Stimulated activated CD4-positive, alpha-beta T cell treated with anti-CD3 and anti-CD28 coated beads, Interleukin-15, amount 100 ng/mL, for 1 hour (primary cell): ENCODE data around the gene POLR2I.
"Not testable (repeated sequence)": the region's sequence is repeated elsewhere in the genome, so short reads cannot be mapped to it uniquely, and the experiment has no call there.

Experiments used
- DNase-seq, 2 donors: peaks; one replicate each; pipeline ENCODE4 v3.0.0-alpha.2; 2020; ENCODE audit warnings: low read depth in 1 of 2, low spot score in 1 of 2

The POLR2I gene

GRCh38 chr19:36134867-36135266 lies 20.2 kb upstream of the POLR2I start:
- not testable (repeated sequence) for DNase-seq

- DNase-seq = not testable (repeated sequence)
Measured at GRCh38 chr19:36131221-36131620, 16.5 kb upstream of the POLR2I start.

GRCh38 chr19:36128392-36128736 lies 13.7 kb upstream of the POLR2I start:
- no peak for DNase-seq

GRCh38 chr19:36125557-36125956 lies 10.9 kb upstream of the POLR2I start:
- no peak for DNase-seq

GRCh38 chr19:36121486-36122124 lies 6.9 kb upstream of the POLR2I start:
- no peak for DNase-seq

GRCh38 chr19:36120984-36121358 lies 6.3 kb upstream of the POLR2I start:
- no peak for DNase-seq

GRCh38 chr19:36120092-36120983 lies 5.7 kb upstream of the POLR2I start:
- no peak for DNase-seq

GRCh38 chr19:36116344-36116637 lies 1.6 kb upstream of the POLR2I start:
- no peak for DNase-seq

GRCh38 chr19:36115453-36116343 lies 1.0 kb upstream of the POLR2I start, which contains the start of gene TBCB:
Gene TBCB, plus strand, starts transcription at chr19:36115468. Its CDS starts 93 bp downstream, at chr19:36115561.
- DNase-seq = peak; percentile 80 to 90

GRCh38 chr19:36113894-36114720 lies 568 bp downstream of the POLR2I start:
- DNase-seq = no peak

GRCh38 chr19:36113425-36113824 lies 1.2 kb downstream of the POLR2I start:
- DNase-seq = no peak

- no peak for DNase-seq
Measured at GRCh38 chr19:36112678-36113077, 2.0 kb downstream of the POLR2I start.

GRCh38 chr19:36111200-36111539 lies 3.5 kb downstream of the POLR2I start:
- no peak for DNase-seq

GRCh38 chr19:36110487-36111199 lies 4.0 kb downstream of the POLR2I start, which contains the start of gene OVOL3:
Gene OVOL3, plus strand, starts transcription at chr19:36111143. Its CDS starts 60 bp downstream, at chr19:36111203.
- no peak for DNase-seq

GRCh38 chr19:36108684-36109083 lies 6.0 kb downstream of the POLR2I start:
- DNase-seq = no peak

- no peak for DNase-seq
Measured at GRCh38 chr19:36106991-36107390, 7.7 kb downstream of the POLR2I start.

- no peak for DNase-seq
Measured at GRCh38 chr19:36106441-36106840, 8.2 kb downstream of the POLR2I start.

GRCh38 chr19:36103842-36104552 lies 10.7 kb downstream of the POLR2I start:
- no peak for DNase-seq

- DNase-seq = no peak
Measured at GRCh38 chr19:36103040-36103626, 11.5 kb downstream of the POLR2I start.
